ENCODE data around the gene MRPS34. TPM values are rescaled to one million over a fixed set of nuclear protein-coding genes. Genes with fewer than 3 reads are reported as not detected.
A peak's percentile ranks its signal among the peaks of the same experiment; 100 is the strongest.

MRPS34 gene
- total and polyA plus RNA-seq, 12 donors = 57.8 to 141 (median 79.5) TPM

GRCh38 chr16:1773703-1774447 is 941 bp upstream of the MRPS34 start:
- no peaks in the 10 kb centered on the region for H3K9me3 ChIP-seq
- H3K4me1 ChIP-seq = peaks cover 27 to 46% (median 39%) of the 10 kb centered on the region in 9 donors
- peak in 1 of 9 donors; percentile 9 for TF ChIP-seq CTCF (IDR thresholded peaks at IDR 0.05)
- DNase-seq = no peak
- H3K4me3 ChIP-seq = peak overlapping the region; percentile 88 to 100 (median 98)
- H3K27me3 ChIP-seq = no peaks in the 10 kb centered on the region
- ATAC-seq = peak in 2 of 8 donors; percentile 0 to 1
- 14 to 15% methylated on average over 40 to 45 of the region's 45 CpGs for WGBS, 2 donors
- H3K36me3 ChIP-seq = peaks cover 0 to 52% (median 17%) of the 10 kb centered on the region in 9 donors
- peak overlapping the region; percentile 89 to 99 (median 97) for H3K27ac ChIP-seq
- intact Hi-C loops (cut with DNase I) = loop anchor here in 1 of 10 donors (5.0 kb wide), 1 partner anchor 67 kb away; the partner anchor contains the start of gene MAPK8IP3

- 1% methylated on average over 53 of the region's 53 CpGs for WGBS, 2 donors
- intact Hi-C loops (cut with DNase I) = loop anchor here in 1 of 10 donors (5.0 kb wide), 1 partner anchor 65 kb away; the partner anchor contains the start of gene MAPK8IP3
- peak within 1 kb of the TSS; percentile 89 to 99 (median 97) for H3K27ac ChIP-seq
- TF ChIP-seq CTCF (IDR thresholded peaks at IDR 0.05) = no peak
- peaks cover 0 to 52% (median 21%) of the 10 kb centered on the region in 9 donors for H3K36me3 ChIP-seq
- peak in 2 of 8 donors; percentile 0 to 1 for ATAC-seq
- peaks cover 27 to 46% (median 39%) of the 10 kb centered on the region in 9 donors for H3K4me1 ChIP-seq
- H3K27me3 ChIP-seq = no peaks in the 10 kb centered on the region
- peak within 1 kb of the TSS; percentile 88 to 100 (median 98) for H3K4me3 ChIP-seq
- no peak for DNase-seq
- no peaks in the 10 kb centered on the region for H3K9me3 ChIP-seq
These were observed 499 bp downstream of the MRPS34 start, which contains the start of gene EME2 for GRCh38 chr16:1772362-1772907. TSS of gene EME2 (plus strand) at chr16:1772810. CDS start at chr16:1773228, 418 bp downstream.

- no peak for ATAC-seq
- intact Hi-C loops (cut with DNase I) = loop anchor here in 1 of 10 donors (5.0 kb wide), 1 partner anchor 65 kb away; the partner anchor contains the start of gene MAPK8IP3
These were observed 1.0 kb downstream of the MRPS34 start for GRCh38 chr16:1771864-1772361.

More at GRCh38 chr16:1771864-1772361, 1.0 kb downstream of the MRPS34 start:
- peaks cover 0 to 52% (median 21%) of the 10 kb centered on the region in 9 donors for H3K36me3 ChIP-seq
- no peaks in the 10 kb centered on the region for H3K27me3 ChIP-seq
- DNase-seq = no peak
- no peak for TF ChIP-seq CTCF (IDR thresholded peaks at IDR 0.05)
- peak overlapping the region; percentile 88 to 100 (median 98) for H3K4me3 ChIP-seq
- 14 to 15% methylated on average over 22 of the region's 22 CpGs for WGBS, 2 donors
- no peaks in the 10 kb centered on the region for H3K9me3 ChIP-seq
- peak overlapping the region; percentile 67 to 99 (median 96) for H3K27ac ChIP-seq
- peaks cover 27 to 46% (median 39%) of the 10 kb centered on the region in 9 donors for H3K4me1 ChIP-seq
